TTC549 (cell line): ENCODE results near the gene PIK3R5.
A peak's percentile ranks its signal among the peaks of the same experiment; 100 is the strongest.
"Not testable (repeated sequence)": the region's sequence is repeated elsewhere in the genome, so short reads cannot be mapped to it uniquely, and the experiment has no call there.

Experiments used
- FAIRE-seq: peaks from 2 replicates; lab custom pipeline; 2012; peaks lifted over from hg19 to GRCh38; lab: Jason Lieb, UNC

The PIK3R5 gene

GRCh38 chr17:8894673-8895578 is 70.6 kb downstream of the PIK3R5 start:
- FAIRE-seq: peak; percentile 90

DNA sequence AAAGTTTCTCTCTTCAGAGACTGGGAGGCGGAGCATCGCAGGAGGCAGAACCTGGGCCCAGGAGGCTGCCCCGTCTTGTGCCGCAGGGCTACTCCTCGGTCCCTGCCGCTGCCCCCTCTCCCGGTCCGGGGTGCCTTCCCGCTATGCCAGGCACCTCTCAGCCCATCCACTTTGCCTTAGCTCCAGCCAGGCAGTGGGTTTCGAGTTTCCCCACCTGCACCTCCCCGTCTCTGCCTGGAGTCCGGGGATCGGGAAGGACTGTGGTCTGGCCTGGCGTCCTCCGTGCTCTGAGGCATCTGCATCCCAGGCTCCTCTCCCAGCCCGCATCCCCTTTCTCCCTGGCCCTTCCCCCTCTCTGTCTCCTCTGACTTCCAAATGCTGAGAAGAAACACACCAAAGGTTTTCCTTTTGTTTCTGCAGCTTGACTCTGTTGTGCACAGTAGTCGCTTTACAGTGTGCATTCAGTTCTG is 71.3 kb downstream of the PIK3R5 start:
- FAIRE-seq: no peak

DNA sequence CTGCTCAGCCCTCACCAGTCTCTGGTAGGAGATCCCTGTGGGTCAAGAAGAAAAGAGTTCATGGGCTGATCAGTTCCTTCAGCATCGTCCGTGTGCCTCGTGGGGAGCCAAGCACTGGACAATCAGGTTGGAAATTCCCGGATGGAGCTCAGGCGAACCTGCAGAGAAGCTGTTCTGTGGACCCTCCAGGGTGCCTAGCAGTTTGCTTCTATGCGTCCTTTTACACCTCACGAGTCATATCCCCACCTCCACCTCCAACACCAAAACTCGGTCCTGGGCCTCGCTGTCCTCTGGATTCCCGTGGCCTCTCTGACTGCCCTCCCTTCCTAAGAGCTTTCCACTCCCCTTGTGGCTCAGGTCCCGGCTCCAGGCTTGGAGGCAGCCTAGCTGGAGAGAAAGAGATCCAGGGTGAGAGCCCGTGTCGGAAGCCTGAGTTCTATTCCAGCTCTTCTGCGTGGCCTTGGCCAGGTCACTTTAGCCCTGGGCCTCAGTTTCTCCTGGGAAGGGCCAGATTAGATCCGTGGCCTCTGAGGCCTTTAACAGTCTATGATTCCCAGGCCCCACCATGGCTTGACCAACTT is 71.8 kb downstream of the PIK3R5 start:
- no peak for FAIRE-seq

GRCh38 chr17:8893059-8893458 is 72.4 kb downstream of the PIK3R5 start:
- FAIRE-seq: no peak

GRCh38 chr17:8892338-8892690 is 73.2 kb downstream of the PIK3R5 start:
- no peak for FAIRE-seq

- no peak for FAIRE-seq
Observed at GRCh38 chr17:8890671-8891070, 74.8 kb downstream of the PIK3R5 start.

DNA sequence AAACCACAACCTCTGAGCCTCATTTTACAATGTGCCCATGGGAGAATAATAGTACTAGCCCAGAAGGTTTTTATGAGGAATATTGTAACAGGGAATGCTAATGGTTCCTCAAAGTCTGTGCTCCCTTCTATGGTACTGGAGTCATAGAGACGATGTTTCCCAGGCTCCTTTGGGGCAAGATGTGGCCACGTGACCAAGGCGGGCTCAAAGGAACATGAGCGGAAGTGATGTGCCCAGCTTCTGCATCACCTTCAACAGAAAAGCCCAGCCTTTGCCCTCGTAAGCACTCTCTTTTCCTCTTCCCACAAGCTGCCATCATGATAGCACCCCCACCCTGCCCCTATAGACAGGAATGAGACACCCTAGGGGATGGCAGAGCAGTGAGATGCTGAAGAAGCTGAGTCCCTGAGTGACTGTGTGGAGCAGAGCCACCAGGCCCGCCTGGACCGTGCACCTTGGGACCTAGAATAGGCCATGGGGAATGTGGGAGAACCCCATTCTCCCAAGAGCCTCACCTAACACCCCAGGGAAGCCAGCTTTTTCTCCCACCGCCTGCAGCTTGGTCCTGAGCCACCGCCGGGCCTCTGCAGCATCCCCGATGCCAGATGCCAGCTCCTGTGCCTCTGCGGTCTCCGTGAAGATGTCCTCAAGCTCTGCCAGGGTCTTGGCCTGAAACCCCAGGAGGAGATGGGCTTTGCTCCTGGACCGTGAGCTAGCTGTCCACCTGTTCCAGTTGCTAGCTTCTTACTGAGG is 75.9 kb downstream of the PIK3R5 start:
- no peak for FAIRE-seq

- FAIRE-seq: no peak
Observed at GRCh38 chr17:8888704-8889302, 76.7 kb downstream of the PIK3R5 start.

DNA sequence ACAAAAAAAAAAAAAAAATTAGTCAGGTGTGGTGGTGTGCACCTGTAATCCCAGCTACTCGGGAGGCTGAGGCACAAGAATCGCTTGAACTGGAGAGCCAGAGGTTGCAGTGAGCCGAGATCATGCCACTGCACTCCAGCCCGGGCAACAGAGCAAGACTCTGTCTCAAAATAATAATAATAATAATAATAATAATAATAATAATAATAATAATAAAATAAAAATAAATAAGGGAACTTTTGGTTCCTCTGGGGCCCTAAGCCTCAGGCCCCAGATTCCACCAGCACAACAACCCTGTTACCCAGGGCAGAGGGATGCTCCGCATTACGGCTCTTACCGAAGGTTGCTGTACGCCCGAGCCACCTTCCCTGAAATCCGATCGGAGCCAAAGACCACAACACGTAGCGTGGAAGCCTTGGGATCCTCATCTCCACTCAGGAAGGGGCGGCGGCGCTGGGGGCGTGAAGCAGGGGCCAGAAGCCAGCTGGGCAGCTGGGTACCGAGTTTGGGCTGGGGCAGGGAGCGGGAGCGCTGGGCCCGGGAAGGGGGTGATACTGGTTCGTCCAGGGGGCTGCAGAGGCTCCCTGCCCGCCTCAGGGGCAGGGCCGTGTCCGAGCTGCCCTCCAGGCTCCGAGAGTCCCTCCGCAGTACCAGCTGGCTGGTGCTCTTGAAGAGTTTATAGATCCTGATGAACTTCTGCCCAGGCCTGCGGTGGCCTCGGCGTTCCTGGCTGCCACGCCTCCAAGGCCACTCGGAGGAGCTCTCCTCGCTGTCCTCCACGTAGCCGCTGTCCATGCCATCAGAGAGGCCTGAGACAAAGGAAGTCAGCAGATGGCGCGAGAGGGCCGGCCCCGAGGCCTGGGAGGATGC is 77.4 kb downstream of the PIK3R5 start:
- FAIRE-seq: no peak

GRCh38 chr17:8887301-8887700 is 78.2 kb downstream of the PIK3R5 start:
- FAIRE-seq: no peak

GRCh38 chr17:8885967-8886684 is 79.4 kb downstream of the PIK3R5 start:
- no peak for FAIRE-seq

DNA sequence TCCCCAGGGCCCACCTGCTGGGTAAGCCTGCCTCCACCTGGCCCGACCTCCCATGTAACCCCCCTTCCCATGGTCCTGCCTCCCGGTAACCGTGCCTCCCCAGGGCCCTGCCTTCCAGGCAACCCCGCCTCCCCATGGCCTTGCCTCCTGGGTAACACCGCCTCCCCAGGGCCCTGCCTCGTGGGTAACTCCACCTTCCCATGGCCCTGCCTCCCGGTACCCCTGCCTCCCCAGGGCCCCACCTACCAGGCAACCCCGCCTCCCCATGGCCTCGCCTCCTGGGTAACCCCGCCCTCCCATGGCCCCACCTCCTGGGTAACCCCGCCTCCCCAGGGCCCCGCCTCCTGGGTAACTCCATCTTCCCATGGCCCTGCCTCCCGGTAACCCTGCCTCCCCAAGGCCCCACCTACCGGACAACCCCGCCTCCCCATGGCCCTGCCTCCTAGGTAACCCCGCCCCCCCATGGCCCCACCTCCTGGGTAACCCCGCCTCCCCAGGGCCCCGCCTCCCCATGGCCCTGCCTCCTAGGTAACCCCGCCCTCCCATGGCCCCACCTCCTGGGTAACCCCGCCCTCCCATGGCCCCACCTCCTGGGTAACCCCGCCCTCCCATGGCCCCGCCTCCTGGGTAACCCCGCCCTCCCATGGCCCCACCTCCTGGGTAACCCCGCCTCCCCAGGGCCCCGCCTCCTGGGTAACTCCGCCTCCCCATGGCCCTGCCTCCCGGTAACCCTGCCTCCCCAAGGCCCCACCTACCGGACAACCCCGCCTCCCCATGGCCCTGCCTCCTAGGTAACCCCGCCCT is 80.1 kb downstream of the PIK3R5 start:
- FAIRE-seq: not testable (repeated sequence)

- FAIRE-seq: no peak
Observed at GRCh38 chr17:8884336-8884990, 81.0 kb downstream of the PIK3R5 start.

DNA sequence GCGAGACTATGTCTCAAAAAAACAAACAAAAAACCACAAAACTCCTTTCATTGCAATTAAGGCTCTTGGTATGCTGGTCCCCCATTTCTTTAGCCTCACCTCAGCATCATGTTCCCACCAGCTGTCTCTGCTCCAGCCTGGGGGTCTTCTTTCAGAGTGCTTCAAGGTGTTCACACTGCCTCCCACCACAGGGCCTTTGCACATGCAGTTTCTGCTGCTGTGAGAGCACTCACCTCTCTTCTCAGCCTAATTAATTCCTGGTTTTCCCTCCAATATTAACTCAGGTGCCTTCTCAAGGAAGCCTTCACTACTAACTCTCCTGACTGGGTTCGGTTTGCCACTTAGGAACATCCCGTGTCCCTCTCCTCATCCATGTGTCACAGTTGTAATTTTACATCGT is 82.2 kb downstream of the PIK3R5 start:
- FAIRE-seq: no peak

DNA sequence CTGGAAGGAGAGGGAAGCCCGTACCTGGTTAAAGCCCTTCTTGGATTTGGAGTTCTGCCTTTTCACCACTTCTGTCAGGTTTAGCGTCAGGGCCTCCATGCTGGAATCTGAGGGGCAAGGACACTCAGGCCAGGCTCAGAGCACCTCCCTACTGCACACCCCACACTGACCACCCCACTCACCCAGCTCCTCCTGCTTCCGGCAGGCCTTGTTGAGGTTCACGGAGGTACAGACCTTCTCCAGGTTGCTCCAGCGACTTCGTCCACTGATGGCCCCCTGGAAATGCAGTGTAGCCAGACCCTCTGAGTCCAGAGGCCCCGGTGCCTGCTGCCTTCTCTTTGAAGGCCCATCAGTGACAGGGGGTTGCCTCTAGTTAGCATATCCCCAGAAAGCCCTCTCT is 83.9 kb downstream of the PIK3R5 start:
- no peak for FAIRE-seq

DNA sequence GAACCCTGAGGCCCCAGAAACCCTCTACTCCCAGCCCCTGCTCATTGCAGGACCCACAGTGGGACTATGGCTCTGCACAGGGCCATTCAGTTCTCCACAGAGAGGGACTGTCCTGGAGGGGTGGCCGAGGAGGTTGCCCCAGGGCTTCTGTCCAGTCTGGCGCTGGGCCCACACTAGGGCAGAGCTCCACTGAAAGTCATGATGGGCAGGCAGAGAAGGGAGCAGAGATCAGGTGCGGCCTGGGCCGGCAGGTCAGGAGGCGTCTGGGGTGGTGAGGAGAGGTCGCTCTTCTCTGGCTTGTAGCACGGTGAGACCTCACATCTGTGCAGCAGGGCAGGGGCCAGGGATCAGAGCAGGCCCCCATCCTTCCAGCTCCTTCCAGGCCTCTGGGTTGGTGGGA is 85.0 kb downstream of the PIK3R5 start:
- FAIRE-seq: no peak

DNA sequence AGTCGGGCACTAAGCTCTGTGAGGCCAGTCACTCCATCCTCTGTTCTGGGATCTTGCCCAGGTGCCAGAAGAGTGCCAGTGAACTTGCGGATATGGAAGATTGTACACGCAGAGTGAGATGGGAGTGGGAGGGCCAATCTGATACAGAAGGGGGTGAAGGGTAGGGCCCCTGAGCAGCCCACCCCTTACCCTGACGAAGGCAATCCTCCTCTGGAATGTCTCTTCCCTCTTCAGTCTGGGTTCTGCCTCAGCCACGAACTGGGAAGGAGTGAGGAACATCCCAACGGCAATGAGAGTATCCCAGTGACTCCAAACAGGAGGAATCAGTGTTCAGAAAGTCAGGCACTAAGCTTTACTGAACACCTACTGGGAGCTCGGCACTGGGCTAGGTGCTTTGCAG is 86.1 kb downstream of the PIK3R5 start:
- no peak for FAIRE-seq

- no peak for FAIRE-seq
Observed at GRCh38 chr17:8877984-8878383, 87.5 kb downstream of the PIK3R5 start.

DNA sequence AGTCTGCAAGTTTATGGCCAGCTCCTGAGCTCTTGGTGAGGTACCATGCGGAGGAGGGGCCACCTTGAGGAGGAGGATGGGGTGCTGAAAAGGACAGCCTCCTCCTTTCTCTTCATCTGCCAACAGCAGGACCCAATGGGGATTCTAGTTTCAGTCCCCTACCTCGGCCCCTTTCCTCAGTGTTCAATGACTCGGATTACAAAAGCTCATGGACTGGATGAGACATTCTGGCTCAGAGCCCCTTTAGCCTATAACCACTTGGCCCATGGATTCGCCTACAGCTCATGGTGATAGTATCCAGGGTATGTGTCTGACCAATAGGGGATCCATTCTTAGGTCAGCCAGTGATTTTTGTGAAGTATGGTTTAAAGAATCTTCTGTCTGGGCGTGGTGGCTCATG is 89.5 kb downstream of the PIK3R5 start:
- FAIRE-seq: no peak

- no peak for FAIRE-seq
Observed at GRCh38 chr17:8875436-8875835, 90.1 kb downstream of the PIK3R5 start.
